GM18508 (cell line): ENCODE measurements around the gene USP28.
"Not testable (repeated sequence)": the region's sequence is repeated elsewhere in the genome, so short reads cannot be mapped to it uniquely, and the experiment has no call there.

Experiments used
- ATAC-seq: cut with Tn5 transposase; IDR thresholded peaks from one replicate; pipeline ENCODE4 v1.9.1; 2021; ENCODE audit warnings: moderate number of reproducible peaks; ENCODE audit not compliant: insufficient read depth, unreplicated experiment

Gene USP28

DNA sequence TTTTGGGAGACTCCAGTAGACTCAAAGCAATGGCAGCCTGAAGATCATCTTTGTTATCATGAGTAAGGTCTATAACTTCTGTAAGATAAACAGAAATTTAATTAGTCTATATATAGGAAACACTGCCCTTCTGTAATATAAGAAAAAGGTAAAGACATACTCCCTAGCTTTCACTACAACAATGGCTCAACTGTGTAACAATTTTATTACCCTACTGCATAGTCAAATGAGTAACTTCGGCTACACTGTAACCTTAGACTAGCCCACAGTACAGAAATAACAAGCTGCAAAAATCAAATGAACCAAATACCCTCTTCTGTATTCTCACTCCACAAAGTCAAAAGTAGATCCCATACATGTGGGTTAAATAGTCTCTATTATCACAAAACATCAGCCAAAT lies 33.7 kb downstream of the USP28 start:
- no peak for ATAC-seq

DNA sequence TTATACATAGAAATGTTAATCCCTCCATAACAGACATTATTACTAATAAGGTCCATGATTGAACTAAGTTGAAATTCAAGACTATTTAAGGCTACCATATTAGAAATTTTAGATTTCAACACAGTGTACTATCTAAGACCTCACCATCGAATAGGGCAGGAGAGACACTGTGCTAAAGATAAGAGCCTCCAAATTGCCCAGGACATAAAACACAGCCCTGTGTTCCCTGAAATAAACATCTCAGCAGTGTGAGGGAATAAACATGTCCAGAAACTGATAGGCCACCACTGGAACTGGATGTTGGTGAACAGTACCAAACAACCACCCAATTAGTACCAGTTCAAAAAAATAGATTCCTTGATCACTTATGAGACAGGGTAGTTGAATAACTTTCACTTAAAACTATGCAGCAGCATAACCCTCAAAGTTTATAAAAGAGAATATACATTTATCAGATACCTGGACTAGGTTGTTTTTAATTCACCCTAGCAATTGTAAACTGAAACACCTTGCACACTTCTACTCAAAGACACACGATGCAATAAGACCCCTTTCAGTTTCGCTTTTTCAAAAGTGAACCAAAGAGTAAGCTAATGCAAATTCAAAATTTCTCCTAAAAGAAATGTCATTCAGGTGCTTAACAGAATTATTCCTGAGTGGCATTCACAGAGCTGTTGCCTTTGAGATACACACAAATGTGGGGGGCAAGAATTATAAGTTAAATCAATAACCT lies 34.3 kb downstream of the USP28 start:
- ATAC-seq: no peak

DNA sequence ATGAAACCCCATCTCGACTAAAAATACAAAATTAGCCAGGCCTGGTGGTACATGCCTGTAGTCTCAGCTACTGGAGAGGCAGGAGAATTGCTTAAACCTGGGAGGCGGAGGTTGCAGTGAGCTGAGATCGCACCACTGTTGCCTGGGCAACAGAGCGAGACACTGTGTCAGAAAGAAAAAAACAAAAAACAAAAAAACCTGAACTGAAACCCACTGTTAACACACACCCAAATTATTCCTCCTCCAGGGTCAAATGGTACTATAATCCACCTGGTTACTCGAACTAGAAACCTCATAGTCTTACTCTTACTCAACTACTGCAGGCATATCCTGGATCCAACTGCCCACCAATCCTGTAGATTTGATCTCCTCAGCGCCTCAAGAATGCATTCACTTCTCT lies 35.5 kb downstream of the USP28 start:
- ATAC-seq: peak; percentile 95

- no peak for ATAC-seq
Observed at GRCh38 chr11:113838005-113838404, 37.4 kb downstream of the USP28 start.

DNA sequence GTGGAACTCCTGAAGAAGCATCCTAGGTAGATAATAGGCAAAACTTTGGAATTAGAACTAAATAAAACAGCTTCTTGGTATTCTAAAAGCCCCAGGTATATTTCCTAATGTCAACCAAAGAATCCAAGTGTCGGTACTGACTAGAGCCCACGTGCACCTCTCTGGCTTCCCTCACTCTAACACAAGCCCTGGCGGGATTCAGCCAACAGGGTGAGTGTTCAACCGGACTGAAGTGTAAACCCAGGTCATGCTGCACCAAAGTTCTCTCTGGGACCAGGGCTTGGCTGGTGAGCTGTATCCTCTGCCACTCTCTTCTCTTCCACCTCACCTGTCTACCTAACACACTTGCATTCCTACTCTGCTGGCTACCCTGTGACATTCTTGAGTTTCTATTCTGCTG lies 40.1 kb downstream of the USP28 start:
- ATAC-seq: no peak

DNA sequence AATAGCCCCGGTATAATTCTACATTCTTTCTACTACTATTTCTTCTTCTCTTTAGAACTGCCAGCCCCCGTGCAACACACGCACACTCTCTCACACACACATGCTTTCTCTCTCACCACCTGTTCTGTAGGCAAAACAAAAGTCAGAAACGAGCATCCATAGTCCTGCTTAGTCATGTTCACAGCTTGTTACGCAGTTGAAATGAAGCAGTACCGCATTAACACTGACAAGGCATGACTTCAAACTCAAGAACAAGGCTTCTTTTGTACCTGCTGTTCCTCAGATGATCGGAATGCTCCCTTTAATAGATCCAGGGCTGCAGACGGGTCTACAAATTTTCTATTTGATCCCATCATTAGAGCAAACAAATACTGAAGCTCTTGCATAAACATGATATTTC lies 42.2 kb downstream of the USP28 start:
- ATAC-seq: no peak

GRCh38 chr11:113831314-113831713 lies 44.1 kb downstream of the USP28 start:
- peak; percentile 83 for ATAC-seq

- no peak for ATAC-seq
Observed at GRCh38 chr11:113829751-113830150, 45.6 kb downstream of the USP28 start.

GRCh38 chr11:113828191-113828590 lies 47.2 kb downstream of the USP28 start:
- ATAC-seq: no peak

- ATAC-seq: no peak
Observed at GRCh38 chr11:113827477-113827876, 47.9 kb downstream of the USP28 start.

DNA sequence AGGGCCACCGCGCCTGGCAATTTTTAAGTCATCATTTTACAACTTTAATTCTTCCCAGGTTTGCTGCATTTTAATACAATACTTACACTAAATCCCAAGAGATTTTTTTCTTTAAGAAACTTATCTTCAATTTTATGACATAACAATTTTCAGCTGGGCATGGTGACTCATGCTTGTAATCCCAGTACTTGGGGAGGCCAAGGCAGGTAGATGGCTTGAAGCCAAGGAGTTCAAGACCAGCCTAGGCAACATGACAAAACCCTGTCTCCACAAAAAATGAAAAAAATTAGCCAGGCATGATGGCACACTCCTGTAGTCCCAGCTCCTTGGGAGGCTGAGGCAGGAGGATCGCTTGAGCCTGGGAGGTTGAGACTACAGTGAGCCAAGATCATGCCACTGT lies 56.9 kb downstream of the USP28 start:
- no peak for ATAC-seq

DNA sequence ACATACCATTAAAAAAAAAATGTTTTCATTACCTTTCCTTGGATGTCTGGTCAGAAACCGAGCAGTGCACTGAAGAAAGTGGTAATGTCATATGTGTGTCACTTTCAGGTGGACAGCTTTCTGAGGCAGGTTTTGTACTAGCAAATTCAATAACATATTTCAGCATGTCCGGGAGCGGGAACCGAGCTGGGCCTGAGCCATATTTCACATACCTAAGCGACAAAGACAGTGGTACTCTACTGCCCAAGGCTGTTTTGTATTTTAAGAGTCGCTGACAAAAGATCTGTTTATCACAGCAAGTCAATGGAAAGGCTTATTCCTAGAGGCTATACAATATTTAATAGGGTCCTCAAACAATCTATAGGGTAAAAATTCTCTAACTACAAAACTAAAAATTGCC lies 57.7 kb downstream of the USP28 start:
- no peak for ATAC-seq

DNA sequence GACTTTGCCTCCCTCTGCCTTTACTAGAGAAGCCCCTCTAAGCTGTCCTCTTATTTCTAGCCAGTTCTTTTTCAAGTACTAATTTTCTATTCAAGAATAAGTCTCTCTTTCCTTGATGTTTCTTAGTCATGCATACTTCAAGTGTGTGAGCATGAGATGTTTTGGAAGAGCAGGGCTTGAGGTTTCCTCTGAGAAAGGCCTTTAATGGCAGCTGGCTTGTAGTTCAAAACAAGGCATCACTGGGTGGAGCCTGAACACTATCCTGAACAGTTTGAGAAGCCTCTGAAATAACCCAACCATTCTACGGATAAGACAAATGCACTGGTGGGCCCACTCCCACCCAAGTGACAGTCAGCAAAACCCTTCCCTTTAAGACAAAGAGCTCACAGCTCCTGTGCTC lies 58.2 kb downstream of the USP28 start:
- no peak for ATAC-seq

- no peak for ATAC-seq
Observed at GRCh38 chr11:113814181-113814580, 61.2 kb downstream of the USP28 start.

- ATAC-seq: no peak
Observed at GRCh38 chr11:113808931-113809330, 66.4 kb downstream of the USP28 start.

GRCh38 chr11:113806406-113806805 lies 69.0 kb downstream of the USP28 start:
- ATAC-seq: no peak

- no peak for ATAC-seq
Observed at GRCh38 chr11:113805640-113806039, 69.7 kb downstream of the USP28 start.

GRCh38 chr11:113802621-113803020 lies 72.8 kb downstream of the USP28 start:
- ATAC-seq: no peak

DNA sequence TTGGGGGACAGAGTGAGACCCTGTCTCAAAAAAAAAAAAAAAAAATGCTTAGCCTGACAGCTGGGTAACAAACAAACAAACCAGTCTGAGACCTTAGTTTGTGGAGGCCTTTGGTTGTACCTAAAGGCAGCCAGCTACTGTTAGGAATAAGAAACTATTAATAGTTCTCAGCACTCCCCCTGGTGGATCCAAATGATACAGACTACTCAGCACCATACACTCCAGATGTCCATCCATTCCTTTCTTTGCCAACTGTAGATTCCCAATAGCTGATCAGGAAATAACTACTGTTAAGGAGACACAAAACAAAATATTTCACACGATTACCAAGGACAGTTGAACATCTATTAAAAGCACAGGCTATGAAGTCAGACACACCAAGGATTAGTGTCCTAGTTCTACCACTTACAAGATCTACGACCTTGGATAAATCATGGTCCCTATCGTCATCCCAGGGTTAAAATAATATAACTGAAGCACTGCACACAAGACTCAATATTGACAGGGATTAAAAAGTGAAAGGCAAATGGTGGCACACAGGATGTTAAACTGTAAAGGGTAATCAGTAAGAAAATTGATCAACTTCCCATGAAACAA lies 78.6 kb downstream of the USP28 start:
- ATAC-seq: no peak

- no peak for ATAC-seq
Observed at GRCh38 chr11:113789675-113790320, 85.6 kb downstream of the USP28 start.

DNA sequence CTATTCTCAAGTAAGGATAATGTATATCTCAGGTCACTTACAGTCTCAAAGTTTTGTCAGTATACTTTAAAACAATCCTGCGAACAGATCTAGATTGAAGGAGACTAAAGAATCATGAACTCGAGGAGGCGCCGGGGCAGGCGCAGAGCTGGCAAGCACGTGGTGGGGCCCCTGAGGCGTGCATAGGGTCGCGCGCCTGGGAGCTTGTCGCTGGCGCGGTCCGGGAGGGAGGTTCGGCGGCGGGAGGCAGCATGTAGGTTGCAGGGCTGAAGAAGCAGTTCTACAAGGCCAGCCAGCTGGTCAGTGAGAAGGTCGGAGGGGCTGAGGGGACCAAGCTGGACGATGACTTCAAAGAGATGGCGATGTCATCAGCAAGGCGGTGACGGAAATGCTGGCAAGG lies 86.4 kb downstream of the USP28 start:
- not testable (repeated sequence) for ATAC-seq

- no peak for ATAC-seq
Observed at GRCh38 chr11:113782134-113782533, 93.2 kb downstream of the USP28 start.
